Activated naive CD4-positive, alpha-beta T cell treated with anti-CD3 and anti-CD28 coated beads, Interleukin-2, amount 50 U/mL, for 72 hours (primary cell): ENCODE data around the gene TCHHL1. TPM values are rescaled to one million over a fixed set of nuclear protein-coding genes. Genes with fewer than 3 reads are reported as not detected.
A peak's percentile ranks its signal among the peaks of the same experiment; 100 is the strongest.
"Not testable (repeated sequence)": the region's sequence is repeated elsewhere in the genome, so short reads cannot be mapped to it uniquely, and the experiment has no call there.

Source experiments
- ATAC-seq, 2 donors: fragments of 150-1000 bp; cut with Tn5 transposase; 2 replicates each; pipeline ENCODE4 v1.10.0; 2021; ENCODE audit warnings: mild to moderate bottlenecking in 2 of 2, moderate library complexity in 2 of 2
- DNase-seq, 2 donors: peaks; one replicate each; pipeline ENCODE4 v3.0.0; 2021 to 2022; ENCODE audit warnings: low spot score in 2 of 2
- H3K27ac Mint-ChIP-seq, 2 donors: one replicate each; pipeline ENCODE4 v1.8.0; 2022; ENCODE audit warnings: mild to moderate bottlenecking in 2 of 2, mixed read lengths in 2 of 2
- H3K36me3 Mint-ChIP-seq, 2 donors: one replicate each; pipeline ENCODE4 v1.8.0; 2022; ENCODE audit warnings: mixed read lengths in 2 of 2
- H3K9me3 Mint-ChIP-seq, 2 donors: one replicate each; pipeline ENCODE4 v1.8.0; 2022; ENCODE audit warnings: mixed read lengths in 2 of 2
- total RNA-seq, 2 donors: library from RNA; stranded (reverse); gene quantifications; one replicate each; pipeline ENCODE4 v1.2.3, GENCODE V29; 2022

The TCHHL1 gene
- total RNA-seq, 2 donors from 2014 or later = not detected

DNA sequence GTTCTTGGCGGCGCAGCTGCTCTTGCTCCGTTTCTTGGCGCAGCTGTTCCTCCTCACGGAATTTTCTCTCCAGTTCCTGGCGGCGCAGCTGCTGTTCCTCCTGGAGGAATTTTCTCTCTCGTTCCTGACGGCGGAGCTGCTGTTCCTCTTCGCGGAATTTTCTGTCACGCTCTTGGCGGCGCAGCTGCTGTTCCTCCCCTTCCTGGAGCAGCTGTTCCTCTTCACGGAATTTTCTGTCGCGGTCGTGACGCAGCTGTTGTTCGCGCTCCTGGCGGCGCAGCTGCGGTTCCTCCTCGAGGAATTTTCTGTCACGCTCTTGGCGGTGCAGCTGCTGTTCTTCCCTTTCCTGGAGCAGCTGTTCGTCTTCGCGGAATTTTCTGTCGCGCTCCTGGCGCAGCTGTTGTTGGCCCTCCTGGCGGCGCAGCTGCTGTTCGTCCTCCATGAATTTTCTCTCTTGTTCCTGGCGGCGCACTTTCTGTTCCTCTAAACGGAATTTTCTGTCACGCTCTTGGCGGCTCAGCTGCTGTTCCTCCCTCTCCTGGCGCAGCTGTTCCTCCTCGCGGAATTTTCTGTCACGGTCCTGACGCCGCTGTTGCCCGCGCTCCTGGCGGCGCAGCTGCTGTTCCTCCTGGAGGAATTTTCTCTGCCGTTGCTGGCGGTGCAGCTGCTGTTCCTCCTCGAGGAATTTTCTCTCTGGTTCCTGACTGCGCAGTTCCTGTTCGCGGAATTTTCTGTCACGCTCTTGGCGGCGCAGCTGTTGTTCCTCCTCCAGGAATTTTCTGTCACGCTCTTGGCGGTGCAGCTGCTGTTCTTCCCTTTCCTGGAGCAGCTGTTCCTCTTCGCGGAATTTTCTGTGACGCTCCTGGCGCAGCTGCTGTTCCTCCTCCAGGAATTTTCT is 19.4 kb upstream of the TCHHL1 start:
- H3K36me3 Mint-ChIP-seq = no peaks in the 10 kb centered on the region
- no peak for ATAC-seq
- DNase-seq = no peak
- H3K9me3 Mint-ChIP-seq = peaks cover 0 to 7% of the 10 kb centered on the region in 2 donors
- H3K27ac Mint-ChIP-seq = peak overlapping the region in 1 of 2 donors; percentile 88

GRCh38 chr1:152107031-152107983 is 18.4 kb upstream of the TCHHL1 start:
- Mint-ChIP-seq H3K36me3 (no peaks in the 10 kb centered on the region), H3K27ac (no peak overlapping the region), H3K9me3 (peaks cover 0 to 7% of the 10 kb centered on the region in 2 donors)
- no peak for DNase-seq
- no peak for ATAC-seq

DNA sequence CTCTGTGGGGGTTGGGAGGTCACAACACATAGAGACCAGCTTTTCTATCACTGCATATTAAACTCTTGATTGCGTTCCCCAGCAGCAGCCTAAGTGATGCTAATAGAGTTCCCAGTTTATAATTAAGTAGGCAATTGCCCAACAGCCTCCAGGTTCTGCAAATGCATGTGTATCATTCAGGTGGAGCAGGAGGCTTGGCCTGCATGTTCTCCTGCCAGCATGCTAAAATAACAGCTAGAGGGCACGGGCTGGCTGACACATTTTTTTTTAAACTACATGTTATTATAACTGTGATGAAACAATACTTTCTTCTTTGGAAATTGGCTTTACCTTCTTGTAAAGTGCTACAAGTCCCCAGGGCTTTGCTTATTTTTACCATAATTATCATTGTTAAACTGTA is 16.0 kb upstream of the TCHHL1 start:
- Mint-ChIP-seq H3K36me3 (no peaks in the 10 kb centered on the region), H3K27ac (no peak overlapping the region), H3K9me3 (peaks cover 0 to 7% of the 10 kb centered on the region in 2 donors)
- DNase-seq (no peak), ATAC-seq (no peak)

GRCh38 chr1:152096931-152097330 is 8.1 kb upstream of the TCHHL1 start:
- Mint-ChIP-seq H3K9me3 (peaks cover 0 to 10% of the 10 kb centered on the region in 2 donors), H3K27ac (no peak overlapping the region), H3K36me3 (no peaks in the 10 kb centered on the region)
- DNase-seq = no peak
- no peak for ATAC-seq

- H3K36me3 Mint-ChIP-seq = no peaks in the 10 kb centered on the region
- DNase-seq (no peak), ATAC-seq (no peak)
- H3K27ac Mint-ChIP-seq = no peak overlapping the region
- peaks cover 2 to 8% of the 10 kb centered on the region in 2 donors for H3K9me3 Mint-ChIP-seq
Observed at GRCh38 chr1:152086760-152087159, 2.1 kb downstream of the TCHHL1 start.

- no peak for ATAC-seq
- Mint-ChIP-seq H3K9me3 (no peaks in the 10 kb centered on the region), H3K27ac (no peak overlapping the region), H3K36me3 (no peaks in the 10 kb centered on the region)
- no peak for DNase-seq
Observed at GRCh38 chr1:152084853-152085252, 4.0 kb downstream of the TCHHL1 start.

DNA sequence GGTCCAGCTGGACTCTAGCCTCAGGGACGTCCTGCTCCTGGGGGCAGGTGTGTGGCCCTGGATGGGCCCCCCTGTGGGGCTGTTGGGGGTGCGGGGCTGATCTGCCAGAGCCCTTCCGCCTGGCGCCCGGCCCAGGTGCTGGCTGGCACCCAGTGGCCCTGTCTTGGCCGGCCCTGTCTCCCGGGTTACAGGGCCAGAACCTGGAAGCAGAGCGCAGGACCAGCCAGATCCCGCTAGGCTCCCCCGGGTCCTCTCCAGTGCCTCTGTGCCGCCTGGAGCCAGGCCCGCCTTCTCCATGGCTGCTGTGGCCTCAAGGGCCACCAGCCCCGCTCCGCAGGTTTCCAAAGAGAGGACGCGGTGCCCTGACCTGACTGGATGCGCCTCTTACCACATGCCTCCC is 7.8 kb downstream of the TCHHL1 start:
- H3K27ac Mint-ChIP-seq, ATAC-seq, H3K36me3 Mint-ChIP-seq, H3K9me3 Mint-ChIP-seq, DNase-seq: not testable (repeated sequence)

- H3K36me3 Mint-ChIP-seq, DNase-seq, H3K27ac Mint-ChIP-seq, H3K9me3 Mint-ChIP-seq, ATAC-seq: not testable (repeated sequence)
Observed at GRCh38 chr1:152080494-152080893, 8.4 kb downstream of the TCHHL1 start.

DNA sequence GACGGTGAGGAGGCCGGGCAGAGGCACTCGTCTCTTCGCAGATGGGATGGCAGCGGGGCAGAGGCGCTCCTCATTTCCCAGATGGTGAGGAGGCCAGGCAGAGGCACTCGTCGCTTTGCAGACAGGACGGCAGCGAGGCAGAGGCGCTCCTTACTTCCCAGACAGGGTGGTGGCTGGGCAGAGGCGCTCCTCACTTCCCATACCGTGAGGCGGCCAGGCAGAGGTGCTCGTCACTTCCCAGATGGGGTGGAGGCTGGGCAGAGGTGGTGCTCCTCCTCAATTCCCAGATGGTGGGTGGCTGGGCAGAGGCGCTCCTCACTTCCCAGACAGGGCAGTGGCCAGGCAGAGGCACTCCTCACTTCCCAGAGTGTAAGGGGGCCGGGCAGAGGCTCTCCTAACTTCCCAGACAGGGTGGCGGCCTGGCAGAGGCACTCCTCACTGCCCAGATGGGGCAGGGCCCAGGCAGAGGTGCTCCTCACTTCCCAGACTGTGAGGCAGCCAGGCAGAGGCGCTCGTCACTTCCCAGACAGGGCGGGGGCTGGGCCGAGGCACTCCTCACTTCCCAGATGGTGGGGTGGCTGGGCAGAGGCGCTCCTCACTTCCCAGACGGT is 9.9 kb downstream of the TCHHL1 start:
- no peak for ATAC-seq
- DNase-seq = no peak
- Mint-ChIP-seq H3K27ac (no peak overlapping the region), H3K36me3 (no peaks in the 10 kb centered on the region), H3K9me3 (no peaks in the 10 kb centered on the region)

DNA sequence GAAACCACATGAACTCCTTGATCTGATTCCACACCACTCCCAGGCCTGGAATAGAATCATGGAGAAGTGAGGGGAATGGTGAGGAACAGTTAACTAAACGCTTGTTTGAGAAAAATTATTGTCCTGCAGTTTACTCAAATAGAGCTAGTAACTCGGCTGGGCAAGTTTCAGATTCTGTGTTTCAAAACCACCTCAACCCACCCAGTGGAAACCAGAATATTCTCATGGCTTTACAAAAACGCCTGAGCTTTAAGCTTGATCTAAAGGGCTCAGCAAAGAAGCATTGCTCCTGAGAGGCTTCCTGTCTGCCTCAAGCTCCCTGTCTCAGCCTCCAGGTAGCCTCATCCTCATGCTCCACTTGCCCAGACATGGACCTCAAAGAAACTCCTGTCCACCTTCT is 16.6 kb downstream of the TCHHL1 start:
- H3K36me3 Mint-ChIP-seq = no peaks in the 10 kb centered on the region
- ATAC-seq (no peak), DNase-seq (no peak)
- no peak overlapping the region for H3K27ac Mint-ChIP-seq
- H3K9me3 Mint-ChIP-seq = no peaks in the 10 kb centered on the region

- H3K36me3 Mint-ChIP-seq = no peaks in the 10 kb centered on the region
- no peak overlapping the region for H3K27ac Mint-ChIP-seq
- DNase-seq (no peak), ATAC-seq (no peak)
- H3K9me3 Mint-ChIP-seq = no peaks in the 10 kb centered on the region
Observed at GRCh38 chr1:152071123-152071522, 17.7 kb downstream of the TCHHL1 start.

DNA sequence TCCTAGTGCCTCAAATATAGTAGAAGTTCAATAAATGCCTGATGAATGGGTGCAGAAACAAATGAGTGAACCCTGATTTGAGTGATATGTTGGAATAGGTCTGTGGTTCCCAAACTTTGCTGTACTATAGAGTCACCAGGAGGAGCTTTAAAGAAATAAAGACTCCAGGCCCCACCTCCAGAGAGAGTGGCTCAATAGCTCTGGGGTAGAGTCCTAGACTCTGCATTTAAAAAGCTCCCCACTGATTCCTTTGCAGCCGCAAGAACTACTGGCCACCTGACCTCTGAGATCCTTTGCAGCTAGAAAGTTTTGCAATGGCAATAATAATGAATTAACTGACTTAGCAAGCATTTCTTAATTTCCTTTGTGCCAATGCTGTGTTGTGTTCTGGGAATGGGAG is 20.9 kb downstream of the TCHHL1 start:
- H3K9me3 Mint-ChIP-seq = no peaks in the 10 kb centered on the region
- ATAC-seq (no peak), DNase-seq (no peak)
- no peak overlapping the region for H3K27ac Mint-ChIP-seq
- H3K36me3 Mint-ChIP-seq = no peaks in the 10 kb centered on the region

- Mint-ChIP-seq H3K9me3 (no peaks in the 10 kb centered on the region), H3K36me3 (no peaks in the 10 kb centered on the region), H3K27ac (no peak overlapping the region)
- no peak for DNase-seq
- ATAC-seq = no peak
Observed at GRCh38 chr1:152067150-152067549, 21.7 kb downstream of the TCHHL1 start.

DNA sequence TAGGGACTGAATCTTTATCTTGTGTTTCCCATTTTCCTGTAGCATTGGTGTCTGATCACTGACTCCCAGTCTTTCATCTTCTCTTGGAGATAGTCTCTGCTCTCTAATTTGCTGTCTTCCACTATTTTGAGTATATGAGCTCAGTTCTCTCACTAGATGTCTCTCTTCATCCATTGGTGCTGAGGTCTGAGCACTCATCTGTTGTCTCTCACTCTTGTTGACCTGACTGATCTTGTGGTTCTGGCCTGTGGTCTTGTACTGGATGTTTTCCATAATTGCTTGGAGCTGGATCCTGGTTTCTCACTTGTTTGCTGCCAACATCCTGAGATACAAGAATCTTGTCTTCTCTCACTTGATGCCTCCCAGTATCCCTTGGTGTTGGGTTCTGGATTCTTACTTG is 26.9 kb downstream of the TCHHL1 start:
- DNase-seq (no peak), ATAC-seq (no peak)
- H3K27ac Mint-ChIP-seq = no peak overlapping the region
- H3K36me3 Mint-ChIP-seq = no peaks in the 10 kb centered on the region
- H3K9me3 Mint-ChIP-seq = no peaks in the 10 kb centered on the region

DNA sequence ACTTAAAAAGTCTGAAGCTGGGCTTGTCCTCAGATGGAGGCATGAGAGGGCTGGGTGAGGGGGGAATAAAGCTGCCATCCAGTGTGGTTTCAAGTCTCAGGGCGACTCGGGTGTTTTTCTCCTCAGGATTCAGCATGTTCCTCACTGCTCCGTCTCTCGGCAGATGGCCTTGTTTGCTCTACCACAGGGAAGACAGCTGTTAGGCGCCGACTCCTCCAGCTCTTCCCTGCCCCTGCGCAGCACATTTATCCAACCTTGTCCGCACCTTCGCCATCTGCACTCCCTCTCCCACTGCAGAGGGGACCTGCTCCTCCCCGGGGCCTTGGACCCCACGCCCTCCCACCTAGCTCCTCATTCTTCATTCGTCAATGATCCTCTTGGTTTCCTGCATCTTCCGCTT is 35.5 kb downstream of the TCHHL1 start:
- Mint-ChIP-seq H3K9me3 (no peaks in the 10 kb centered on the region), H3K27ac (no peak overlapping the region), H3K36me3 (no peaks in the 10 kb centered on the region)
- DNase-seq (no peak), ATAC-seq (no peak)

- DNase-seq = peak; percentile 70 to 86
- no peaks in the 10 kb centered on the region for H3K9me3 Mint-ChIP-seq
- no peaks in the 10 kb centered on the region for H3K36me3 Mint-ChIP-seq
- no peak for ATAC-seq
- H3K27ac Mint-ChIP-seq = no peak overlapping the region
Observed at GRCh38 chr1:152052606-152053005, 36.3 kb downstream of the TCHHL1 start.
